ENCODE results near the gene DDX19B. TPM values are rescaled to one million over a fixed set of nuclear protein-coding genes. Genes with fewer than 3 reads are reported as not detected.

DDX19B gene
- total and polyA plus RNA-seq, 9 of the 15 experiments (the other 6 are each of a cell fraction or from before 2014, with no cell fraction given): 7.0 to 32.9 (median 19.3) TPM

- TF ChIP-seq ZNF639 (CRISPR knock-in tag; conservative IDR thresholded peaks at IDR 0.05 in 1 of 2, IDR thresholded peaks at IDR 0.05 in 1 of 2) (peak in 1 of 2 experiments; percentile 55; a peak in 2 of 4 replicates), NCOA1 (IDR thresholded peaks at IDR 0.05; ENCODE audit: low read depth) (no peak), ZNF224 (CRISPR knock-in tag; IDR thresholded peaks at IDR 0.05) (no peak; the same call in 1 of the 2 replicates), TRIM28 (IDR thresholded peaks at IDR 0.05) (no peak; the same call in 1 of the 2 replicates), ATF2 (CRISPR knock-in tag; IDR thresholded peaks at IDR 0.05) (no peak), RREB1 (CRISPR knock-in tag; IDR thresholded peaks at IDR 0.05) (0 out of 2 replicates have a peak, but pooled peaks have one; percentile 69), CEBPZ (IDR thresholded peaks at IDR 0.05; ENCODE audit: borderline replicate concordance, low read depth, low read length) (peak; percentile 64; the same call in 1 of the 2 replicates), ZNF583 (CRISPR knock-in tag; IDR thresholded peaks at IDR 0.05) (peak; percentile 47; the same call in 1 of the 2 replicates)
These were observed 9.5 kb upstream of the DDX19B start, which contains the start of gene AARS1 (continued) for GRCh38 chr16:70289229-70290094.

All from K562 (cell line).